WTC11 (cell line): ENCODE data around the gene TRAPPC13. TPM values are rescaled to one million over a fixed set of nuclear protein-coding genes. Genes with fewer than 3 reads are reported as not detected.

Experiments
- ATAC-seq: fragments of 200-7000 bp; cut with Tn5 transposase; 2 replicates; pipeline ENCODE4 v1.10.0; 2021; ENCODE audit warnings: mild to moderate bottlenecking, moderate library complexity
- CTCF ChIA-PET: fragments of 300-600 bp; sonication (Branson Sonifier 250); formaldehyde crosslinking; loops from one replicate; lab custom pipeline; 2021; ENCODE audit warnings: antibody characterized with exemption; lab: Charles Lee
- POLR2A ChIA-PET: fragments of 350-600 bp; sonication (Branson Sonifier 250); formaldehyde crosslinking; loops from one replicate; lab custom pipeline; 2021; ENCODE audit warnings: antibody characterized with exemption; lab: Charles Lee
- DNase-seq: peaks from one replicate; pipeline ENCODE4 v3.0.0; 2021; ENCODE audit warnings: low spot score
- H3K27ac Mint-ChIP-seq: 2 replicates; pipeline ENCODE4 v1.8.0; 2021; ENCODE audit warnings: mixed read lengths
- H3K27me3 Mint-ChIP-seq: 2 replicates; pipeline ENCODE4 v1.8.0; 2021; ENCODE audit warnings: low read depth, mild to moderate bottlenecking, moderate library complexity, mixed read lengths
- H3K36me3 Mint-ChIP-seq: 2 replicates; pipeline ENCODE4 v1.8.0; 2021; ENCODE audit warnings: mixed read lengths
- H3K4me1 Mint-ChIP-seq: 2 replicates; pipeline ENCODE4 v1.8.0; 2022; ENCODE audit warnings: mixed read lengths
- H3K4me3 Mint-ChIP-seq: 2 replicates; pipeline ENCODE4 v1.8.0; 2021; ENCODE audit warnings: mild to moderate bottlenecking, moderate library complexity, mixed read lengths
- H3K9me3 Mint-ChIP-seq: 2 replicates; pipeline ENCODE4 v1.8.0; 2021; ENCODE audit warnings: mixed read lengths
- ESRRA ChIP-seq: sonication (generic); formaldehyde crosslinking; IDR thresholded peaks from 2 replicates; pipeline ENCODE4 v1.8.1; 2022; ENCODE audit warnings: mild to moderate bottlenecking, missing genetic modification reagents, borderline replicate concordance
- FOXK1 ChIP-seq: sonication (generic); formaldehyde crosslinking; IDR thresholded peaks from 2 replicates; pipeline ENCODE4 v1.8.0; 2022; ENCODE audit warnings: mild to moderate bottlenecking, moderate library complexity, missing genetic modification reagents
- FOXP1 ChIP-seq: sonication (generic); formaldehyde crosslinking; IDR thresholded peaks from 2 replicates; pipeline ENCODE4 v1.8.0; 2022; ENCODE audit warnings: missing genetic modification reagents, mild to moderate bottlenecking, moderate library complexity, borderline replicate concordance
- GABPB1 ChIP-seq: sonication (generic); formaldehyde crosslinking; IDR thresholded peaks from 2 replicates; pipeline ENCODE4 v1.8.1; 2023; ENCODE audit warnings: mild to moderate bottlenecking, missing genetic modification reagents
- HMGXB4 ChIP-seq: sonication (generic); formaldehyde crosslinking; IDR thresholded peaks from 2 replicates; pipeline ENCODE4 v1.8.1; 2023; ENCODE audit warnings: mild to moderate bottlenecking, moderate library complexity, missing genetic modification reagents
- JAZF1 ChIP-seq: fragments of 250-450 bp; sonication (Bioruptor Pico); IDR thresholded peaks from 2 replicates; pipeline ENCODE4 v1.9.0; 2021; ENCODE audit warnings: moderate library complexity, mild to moderate bottlenecking, inconsistent platforms
- JUN ChIP-seq: sonication (generic); formaldehyde crosslinking; IDR thresholded peaks from 2 replicates; pipeline ENCODE4 v1.8.0; 2023; ENCODE audit warnings: mild to moderate bottlenecking, missing genetic modification reagents
- ZNF423 ChIP-seq: fragments of 250-450 bp; sonication (Bioruptor Pico); IDR thresholded peaks from 2 replicates; pipeline ENCODE4 v2.1.2; 2022; ENCODE audit warnings: mild to moderate bottlenecking, moderate library complexity
- ZNF532 ChIP-seq: fragments of 250-450 bp; sonication (Bioruptor Pico); IDR thresholded peaks from 2 replicates; pipeline ENCODE4 v1.9.0; 2021; ENCODE audit warnings: mild to moderate bottlenecking, borderline replicate concordance
- ZNF671 ChIP-seq: fragments of 250-450 bp; sonication (Bioruptor Pico); IDR thresholded peaks from 2 replicates; pipeline ENCODE4 v1.8.0; 2021; ENCODE audit warnings: mild to moderate bottlenecking
- total RNA-seq: library from RNA; stranded (reverse); gene quantifications from 3 replicates; pipeline ENCODE4 v1.2.3, GENCODE V29; 2021
- TF ChIP-seq, protein P1 (sequence below): fragments of 250-450 bp; sonication (Bioruptor Pico); IDR thresholded peaks from 2 replicates; pipeline ENCODE4 v2.1.2; 2022; ENCODE audit warnings: mild to moderate bottlenecking, moderate library complexity
- TF ChIP-seq, protein P2 (sequence below): fragments of 250-450 bp; sonication (Bioruptor Pico); IDR thresholded peaks from 2 replicates; pipeline ENCODE4 v1.9.0; 2021; ENCODE audit warnings: mild to moderate bottlenecking
- TF ChIP-seq, protein P3 (sequence below): sonication (generic); formaldehyde crosslinking; IDR thresholded peaks from 2 replicates; pipeline ENCODE4 v1.8.1; 2022; ENCODE audit warnings: mild to moderate bottlenecking, moderate library complexity, missing genetic modification reagents
- TF ChIP-seq, protein P4 (sequence below): sonication (generic); formaldehyde crosslinking; IDR thresholded peaks from 2 replicates; pipeline ENCODE4 v1.8.0; 2022; ENCODE audit warnings: mild to moderate bottlenecking, missing genetic modification reagents

Gene TRAPPC13
- total RNA-seq, 1 experiment from 2014 or later = 18.8 TPM

GRCh38 chr5:65623482-65623881 lies 1.3 kb upstream of the TRAPPC13 start (continued):
- TF ChIP-seq, protein P1, sequence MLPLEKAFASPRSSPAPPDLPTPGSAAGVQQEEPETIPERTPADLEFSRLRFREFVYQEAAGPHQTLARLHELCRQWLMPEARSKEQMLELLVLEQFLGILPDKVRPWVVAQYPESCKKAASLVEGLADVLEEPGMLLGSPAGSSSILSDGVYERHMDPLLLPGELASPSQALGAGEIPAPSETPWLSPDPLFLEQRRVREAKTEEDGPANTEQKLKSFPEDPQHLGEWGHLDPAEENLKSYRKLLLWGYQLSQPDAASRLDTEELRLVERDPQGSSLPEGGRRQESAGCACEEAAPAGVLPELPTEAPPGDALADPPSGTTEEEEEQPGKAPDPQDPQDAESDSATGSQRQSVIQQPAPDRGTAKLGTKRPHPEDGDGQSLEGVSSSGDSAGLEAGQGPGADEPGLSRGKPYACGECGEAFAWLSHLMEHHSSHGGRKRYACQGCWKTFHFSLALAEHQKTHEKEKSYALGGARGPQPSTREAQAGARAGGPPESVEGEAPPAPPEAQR = no peak
- TF ChIP-seq, protein P2, sequence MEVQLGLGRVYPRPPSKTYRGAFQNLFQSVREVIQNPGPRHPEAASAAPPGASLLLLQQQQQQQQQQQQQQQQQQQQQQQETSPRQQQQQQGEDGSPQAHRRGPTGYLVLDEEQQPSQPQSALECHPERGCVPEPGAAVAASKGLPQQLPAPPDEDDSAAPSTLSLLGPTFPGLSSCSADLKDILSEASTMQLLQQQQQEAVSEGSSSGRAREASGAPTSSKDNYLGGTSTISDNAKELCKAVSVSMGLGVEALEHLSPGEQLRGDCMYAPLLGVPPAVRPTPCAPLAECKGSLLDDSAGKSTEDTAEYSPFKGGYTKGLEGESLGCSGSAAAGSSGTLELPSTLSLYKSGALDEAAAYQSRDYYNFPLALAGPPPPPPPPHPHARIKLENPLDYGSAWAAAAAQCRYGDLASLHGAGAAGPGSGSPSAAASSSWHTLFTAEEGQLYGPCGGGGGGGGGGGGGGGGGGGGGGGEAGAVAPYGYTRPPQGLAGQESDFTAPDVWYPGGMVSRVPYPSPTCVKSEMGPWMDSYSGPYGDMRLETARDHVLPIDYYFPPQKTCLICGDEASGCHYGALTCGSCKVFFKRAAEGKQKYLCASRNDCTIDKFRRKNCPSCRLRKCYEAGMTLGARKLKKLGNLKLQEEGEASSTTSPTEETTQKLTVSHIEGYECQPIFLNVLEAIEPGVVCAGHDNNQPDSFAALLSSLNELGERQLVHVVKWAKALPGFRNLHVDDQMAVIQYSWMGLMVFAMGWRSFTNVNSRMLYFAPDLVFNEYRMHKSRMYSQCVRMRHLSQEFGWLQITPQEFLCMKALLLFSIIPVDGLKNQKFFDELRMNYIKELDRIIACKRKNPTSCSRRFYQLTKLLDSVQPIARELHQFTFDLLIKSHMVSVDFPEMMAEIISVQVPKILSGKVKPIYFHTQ (CRISPR knock-in tag) = no peak
- TF ChIP-seq ZNF423 (CRISPR knock-in tag) (no peak), JUN (no peak), ZNF671 (CRISPR knock-in tag) (no peak), GABPB1 (no peak), JAZF1 (no peak)
- TF ChIP-seq, protein P3, sequence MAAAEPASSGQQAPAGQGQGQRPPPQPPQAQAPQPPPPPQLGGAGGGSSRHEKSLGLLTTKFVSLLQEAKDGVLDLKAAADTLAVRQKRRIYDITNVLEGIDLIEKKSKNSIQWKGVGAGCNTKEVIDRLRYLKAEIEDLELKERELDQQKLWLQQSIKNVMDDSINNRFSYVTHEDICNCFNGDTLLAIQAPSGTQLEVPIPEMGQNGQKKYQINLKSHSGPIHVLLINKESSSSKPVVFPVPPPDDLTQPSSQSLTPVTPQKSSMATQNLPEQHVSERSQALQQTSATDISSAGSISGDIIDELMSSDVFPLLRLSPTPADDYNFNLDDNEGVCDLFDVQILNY = no peak

- DNase-seq (peak; percentile 84), ATAC-seq (peak; percentile 97)
- Mint-ChIP-seq H3K4me3 (peak within 1 kb of the TSS; percentile 99), H3K27ac (peak within 1 kb of the TSS; percentile 97), H3K36me3 (peaks cover 3% of the 10 kb centered on the region; the same call in 1 of the 2 replicates)
- POLR2A ChIA-PET = interaction anchor here (0.6 kb wide), 1 partner anchor 99 kb away, joined by 3 read pairs; no protein-coding TSS in a partner anchor
- TF ChIP-seq ESRRA (CRISPR knock-in tag) (no peak), FOXP1 (peak; percentile 36; the same call in 1 of the 2 replicates), GABPB1 (0 out of 2 replicates have a peak, but pooled peaks have one; percentile 25), HMGXB4 (CRISPR knock-in tag) (0 out of 2 replicates have a peak, but pooled peaks have one; percentile 34), FOXK1 (CRISPR knock-in tag) (peak; percentile 97), ZNF532 (CRISPR knock-in tag) (0 out of 2 replicates have a peak, but pooled peaks have one; percentile 11), JUN (no peak)
- TF ChIP-seq, protein P4, sequence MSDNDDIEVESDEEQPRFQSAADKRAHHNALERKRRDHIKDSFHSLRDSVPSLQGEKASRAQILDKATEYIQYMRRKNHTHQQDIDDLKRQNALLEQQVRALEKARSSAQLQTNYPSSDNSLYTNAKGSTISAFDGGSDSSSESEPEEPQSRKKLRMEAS (CRISPR knock-in tag) = peak; percentile 38; the same call in 1 of the 2 replicates
- TF ChIP-seq, all 79 proteins: peak for 6
- Mint-ChIP-seq H3K4me1 (peaks cover 14% of the 10 kb centered on the region), H3K27me3 (no peaks in the 10 kb centered on the region), H3K9me3 (no peaks in the 10 kb centered on the region)
- CTCF ChIA-PET = interaction anchor here (0.6 kb wide), 1 partner anchor 98 kb away, joined by 3 read pairs; the partner anchor contains the start of gene NLN
These were observed 729 bp upstream of the TRAPPC13 start, which contains the start of gene TRIM23 for GRCh38 chr5:65624025-65624570. Gene TRIM23, minus strand, starts transcription at chr5:65624333. Its CDS starts 59 bp downstream, at chr5:65624274.
